CD4-positive, CD25-positive, alpha-beta regulatory T cell (primary cell): ENCODE data around the gene MLANA. TPM values are rescaled to one million over a fixed set of nuclear protein-coding genes. Genes with fewer than 3 reads are reported as not detected.
A peak's percentile ranks its signal among the peaks of the same experiment; 100 is the strongest.

ENCODE experiments used
- ATAC-seq, 2 donors: fragments of 150-1000 bp; cut with Tn5 transposase; one replicate each; pipeline ENCODE4 v1.10.0; 2021; ENCODE audit warnings: low read depth in 2 of 2, moderate number of reproducible peaks in 2 of 2, moderate library complexity in 1 of 2
- DNase-seq, 3 donors: peaks; one replicate each; pipeline versions ENCODE4 v3.0.0 to v3.0.0-alpha.2; 2012 to 2022; ENCODE audit warnings: mixed read lengths in 1 of 3
- H3K27ac ChIP-seq: one replicate; pipeline ENCODE4 v1.7.0; 2013; ENCODE audit warnings: mild to moderate bottlenecking, low read length; ENCODE audit not compliant: insufficient read depth, poor library complexity, severe bottlenecking
- H3K27me3 ChIP-seq: one replicate; pipeline ENCODE4 v1.7.0; 2013; ENCODE audit warnings: low read length; ENCODE audit not compliant: control insufficient read depth, insufficient read depth
- H3K36me3 ChIP-seq: one replicate; pipeline ENCODE4 v1.7.0; 2013; ENCODE audit warnings: mild to moderate bottlenecking, low read length, moderate library complexity; ENCODE audit not compliant: control insufficient read depth, insufficient read depth
- H3K4me1 ChIP-seq: 2 replicates; pipeline ENCODE4 v1.7.0; 2013; ENCODE audit warnings: mild to moderate bottlenecking, low read length; ENCODE audit not compliant: insufficient read depth, control insufficient read depth, poor library complexity, severe bottlenecking
- H3K4me3 ChIP-seq: one replicate; pipeline ENCODE4 v1.7.0; 2013; ENCODE audit warnings: low read depth, mild to moderate bottlenecking, low read length, moderate library complexity
- H3K9me3 ChIP-seq, 2 experiments: 1 replicate in 1 of 2; 2 replicates in 1 of 2; pipeline ENCODE4 v1.7.0; 2013; ENCODE audit warnings: low read length in 2 of 2, mild to moderate bottlenecking in 1 of 2, moderate library complexity in 1 of 2; ENCODE audit not compliant: control insufficient read depth in 2 of 2
- H3K27ac Mint-ChIP-seq, 3 donors: one replicate each; pipeline ENCODE4 v1.8.0; 2020 to 2022; ENCODE audit warnings: mild to moderate bottlenecking in 3 of 3, mixed read lengths in 3 of 3, moderate library complexity in 2 of 3
- H3K27me3 Mint-ChIP-seq: one replicate; pipeline ENCODE4 v1.8.0; 2022; ENCODE audit warnings: mild to moderate bottlenecking, mixed read lengths
- H3K36me3 Mint-ChIP-seq: one replicate; pipeline ENCODE4 v1.8.0; 2020; ENCODE audit warnings: mixed read lengths
- H3K4me1 Mint-ChIP-seq, 4 donors: one replicate each; pipeline ENCODE4 v1.8.0; 2020 to 2022; ENCODE audit warnings: mixed read lengths in 4 of 4, mild to moderate bottlenecking in 1 of 4
- H3K4me3 Mint-ChIP-seq, 4 donors: one replicate each; pipeline ENCODE4 v1.8.0; 2020 to 2022; ENCODE audit warnings: mild to moderate bottlenecking in 4 of 4, mixed read lengths in 4 of 4, moderate library complexity in 3 of 4
- H3K9me3 Mint-ChIP-seq, 7 donors: one replicate each; pipeline ENCODE4 v1.8.0; 2020 to 2022; ENCODE audit warnings: mixed read lengths in 7 of 7, mild to moderate bottlenecking in 3 of 7, moderate library complexity in 2 of 7
- polyA plus RNA-seq, 4 donors: library from polyadenylated mRNA; unstranded; fragments of 300-500 nt; fragmentation: Illumina TruSeq; gene quantifications; one replicate each; pipeline ENCODE4 v1.2.3, GENCODE V29; 2021
- total RNA-seq: library from RNA; stranded (reverse); gene quantifications from one replicate; pipeline ENCODE4 v1.2.3, GENCODE V29; 2022

MLANA gene
- total and polyA plus RNA-seq, 5 donors from 2014 or later = 0.14 to 0.49 TPM; not detected in 3

GRCh38 chr9:5953743-5954707 lies 63.3 kb downstream of the MLANA start:
- Histone ChIP-seq H3K36me3 (peaks cover 4% of the 10 kb centered on the region), H3K4me3 (no peak overlapping the region), H3K27me3 (no peaks in the 10 kb centered on the region), H3K4me1 (peaks cover 5% of the 10 kb centered on the region), H3K9me3 (no peaks in the 10 kb centered on the region), H3K27ac (no peak overlapping the region)
- DNase-seq (no peak), ATAC-seq (no peak)
- Mint-ChIP-seq H3K4me1 (peaks cover 12 to 29% (median 19%) of the 10 kb centered on the region in 4 donors), H3K9me3 (no peaks in the 10 kb centered on the region), H3K27me3 (no peaks in the 10 kb centered on the region), H3K4me3 (no peak overlapping the region), H3K27ac (no peak overlapping the region), H3K36me3 (peaks cover 11% of the 10 kb centered on the region)

DNA sequence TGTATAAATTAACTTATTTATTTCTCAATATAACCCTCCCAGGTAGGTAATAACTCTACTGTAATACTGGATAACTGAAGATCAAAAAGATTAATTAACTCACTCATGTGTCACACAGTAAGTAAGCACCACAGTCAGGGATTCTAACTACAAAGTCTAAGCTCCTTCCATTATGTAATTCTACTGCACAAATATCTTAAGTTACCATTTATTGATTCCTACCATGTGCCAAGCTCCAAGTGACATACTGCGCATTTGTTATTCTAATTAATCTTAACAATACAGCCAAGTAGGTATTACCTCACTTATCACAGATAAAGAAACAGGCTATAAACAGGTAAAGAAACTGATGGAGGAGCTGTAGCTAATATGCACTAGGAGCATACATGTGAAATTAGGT lies 66.5 kb downstream of the MLANA start:
- DNase-seq = no peak
- Mint-ChIP-seq H3K4me3 (no peak overlapping the region), H3K4me1 (peaks cover 14 to 21% (median 16%) of the 10 kb centered on the region in 4 donors), H3K9me3 (no peaks in the 10 kb centered on the region), H3K36me3 (peaks cover 15% of the 10 kb centered on the region), H3K27ac (no peak overlapping the region), H3K27me3 (no peaks in the 10 kb centered on the region)
- ATAC-seq = no peak
- no peaks in the 10 kb centered on the region for H3K27me3 ChIP-seq
- H3K36me3 ChIP-seq = peaks cover 4% of the 10 kb centered on the region
- H3K4me1 ChIP-seq = no peaks in the 10 kb centered on the region
- no peak overlapping the region for H3K4me3 ChIP-seq
- H3K9me3 ChIP-seq = no peaks in the 10 kb centered on the region
- no peak overlapping the region for H3K27ac ChIP-seq

DNA sequence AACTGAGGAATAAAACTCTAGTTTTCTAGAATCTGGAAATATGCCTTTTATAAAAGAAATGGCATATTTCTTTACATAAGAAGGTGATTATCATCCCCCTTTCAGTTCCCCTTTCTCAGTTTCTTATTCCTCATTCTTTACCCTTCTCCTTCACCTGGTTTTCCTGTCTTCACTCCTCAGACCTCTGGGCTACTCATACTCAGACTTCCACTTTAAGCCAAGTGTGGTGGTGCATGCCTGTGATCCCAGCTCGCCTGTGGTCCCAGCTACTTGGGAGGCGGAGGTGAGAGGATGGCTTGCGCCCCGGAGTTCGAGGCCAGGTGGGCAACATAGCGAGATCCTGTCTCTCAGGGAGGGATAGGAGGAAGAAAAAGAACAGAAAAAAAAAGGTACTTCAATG lies 67.6 kb downstream of the MLANA start:
- no peak for ATAC-seq
- no peak overlapping the region for H3K4me3 ChIP-seq
- Mint-ChIP-seq H3K27me3 (no peaks in the 10 kb centered on the region), H3K27ac (peak overlapping the region in 1 of 3 donors; percentile 72), H3K4me1 (peaks cover 9 to 17% (median 15%) of the 10 kb centered on the region in 4 donors), H3K4me3 (no peak overlapping the region), H3K9me3 (no peaks in the 10 kb centered on the region), H3K36me3 (peaks cover 10% of the 10 kb centered on the region)
- no peak overlapping the region for H3K27ac ChIP-seq
- no peak for DNase-seq
- H3K36me3 ChIP-seq = peaks cover 4% of the 10 kb centered on the region
- H3K9me3 ChIP-seq = no peaks in the 10 kb centered on the region
- no peaks in the 10 kb centered on the region for H3K27me3 ChIP-seq
- no peaks in the 10 kb centered on the region for H3K4me1 ChIP-seq

Other genes starting within 250 kb of the MLANA start
- gene ERMP1, start 57.8 kb upstream of the MLANA start, total RNA-seq = 8.7 TPM
- gene ERMP1, start 57.8 kb upstream of the MLANA start, polyA plus RNA-seq = 10 to 100 TPM in 1 of 4 donors, 1 to 10 TPM in 3; 5.3 to 10.0 (median 7.8) TPM
- gene RANBP6, start 124.7 kb downstream of the MLANA start, total RNA-seq = 31.1 TPM
- gene RANBP6, start 124.7 kb downstream of the MLANA start, polyA plus RNA-seq = 10 to 100 TPM; 19.7 to 29.5 (median 23.7) TPM